ENCODE data around the gene TMEFF2. TPM values are rescaled to one million over a fixed set of nuclear protein-coding genes. Genes with fewer than 3 reads are reported as not detected.

The TMEFF2 gene
- total and polyA plus RNA-seq, 10 donors: not detected

DNA sequence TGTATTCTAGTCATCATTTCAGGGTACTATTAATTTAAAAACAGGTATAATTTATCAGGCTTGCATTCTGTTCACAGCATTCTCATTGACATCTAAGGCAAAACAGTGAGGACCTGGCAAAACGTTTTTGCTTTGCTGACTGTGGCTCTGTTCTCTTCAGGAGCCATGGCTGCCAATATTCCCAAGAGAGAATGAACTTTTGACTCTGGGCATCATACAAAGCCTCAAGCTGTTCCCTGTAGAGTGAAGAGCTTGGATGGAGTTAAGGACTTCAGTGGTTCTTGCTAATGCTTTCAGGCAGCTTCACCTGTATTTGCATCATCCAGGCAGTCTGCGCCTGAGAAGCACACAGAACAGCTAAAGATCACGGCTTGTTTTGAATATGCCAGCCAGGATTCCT lies 282.0 kb downstream of the TMEFF2 start:
- no peaks in the 10 kb centered on the region for H3K27me3 ChIP-seq (replicated peaks in 1 of 7)
- no peak overlapping the region for H3K4me3 ChIP-seq
- no peak for DNase-seq
- no peaks in the 10 kb centered on the region for H3K4me1 ChIP-seq
- intact Hi-C loops (cut with DNase I; ENCODE audit: low total_unique reads): no loop called here
- no peak for TF ChIP-seq POLR2AphosphoS5 (IDR thresholded peaks at IDR 0.05)
- TF ChIP-seq POLR2A (IDR thresholded peaks at IDR 0.05): no peak
- TF ChIP-seq, protein P1, sequence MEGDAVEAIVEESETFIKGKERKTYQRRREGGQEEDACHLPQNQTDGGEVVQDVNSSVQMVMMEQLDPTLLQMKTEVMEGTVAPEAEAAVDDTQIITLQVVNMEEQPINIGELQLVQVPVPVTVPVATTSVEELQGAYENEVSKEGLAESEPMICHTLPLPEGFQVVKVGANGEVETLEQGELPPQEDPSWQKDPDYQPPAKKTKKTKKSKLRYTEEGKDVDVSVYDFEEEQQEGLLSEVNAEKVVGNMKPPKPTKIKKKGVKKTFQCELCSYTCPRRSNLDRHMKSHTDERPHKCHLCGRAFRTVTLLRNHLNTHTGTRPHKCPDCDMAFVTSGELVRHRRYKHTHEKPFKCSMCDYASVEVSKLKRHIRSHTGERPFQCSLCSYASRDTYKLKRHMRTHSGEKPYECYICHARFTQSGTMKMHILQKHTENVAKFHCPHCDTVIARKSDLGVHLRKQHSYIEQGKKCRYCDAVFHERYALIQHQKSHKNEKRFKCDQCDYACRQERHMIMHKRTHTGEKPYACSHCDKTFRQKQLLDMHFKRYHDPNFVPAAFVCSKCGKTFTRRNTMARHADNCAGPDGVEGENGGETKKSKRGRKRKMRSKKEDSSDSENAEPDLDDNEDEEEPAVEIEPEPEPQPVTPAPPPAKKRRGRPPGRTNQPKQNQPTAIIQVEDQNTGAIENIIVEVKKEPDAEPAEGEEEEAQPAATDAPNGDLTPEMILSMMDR (IDR thresholded peaks at IDR 0.05 in 8 of 11, conservative IDR thresholded peaks at IDR 0.05 in 3 of 11): no peak
- WGBS, 5 donors: 67 to 88% (median 84%) methylated on average over 3 of the region's 3 CpGs
- H3K27ac ChIP-seq: no peak overlapping the region
- H3K9me3 ChIP-seq: no peaks in the 10 kb centered on the region
- H3K36me3 ChIP-seq: no peaks in the 10 kb centered on the region

DNA sequence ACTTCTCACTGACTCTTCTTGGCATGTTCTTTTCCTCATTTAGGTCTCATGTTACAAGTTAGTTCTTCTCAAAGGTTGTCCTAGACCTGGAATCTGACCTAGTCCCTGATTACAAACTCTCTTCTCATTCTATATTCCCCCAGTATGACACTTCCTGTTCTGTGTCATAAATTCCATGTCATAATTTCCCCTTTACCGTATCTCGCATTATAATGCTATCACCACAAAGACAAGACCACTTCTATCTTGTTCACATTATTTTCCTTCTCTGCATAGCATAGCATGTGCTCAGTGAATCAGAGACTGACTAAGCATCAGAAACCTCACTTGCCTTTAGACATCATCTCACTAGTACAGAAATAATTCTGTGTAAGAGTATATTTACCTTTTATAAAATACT lies 284.2 kb downstream of the TMEFF2 start:
- TF ChIP-seq, protein P1 (IDR thresholded peaks at IDR 0.05 in 8 of 11, conservative IDR thresholded peaks at IDR 0.05 in 3 of 11): no peak
- no peak for TF ChIP-seq POLR2AphosphoS5 (IDR thresholded peaks at IDR 0.05)
- TF ChIP-seq POLR2A (IDR thresholded peaks at IDR 0.05): no peak
- 20 to 39% (median 31%) methylated on average over 2 of the region's 2 CpGs for WGBS, 5 donors

DNA sequence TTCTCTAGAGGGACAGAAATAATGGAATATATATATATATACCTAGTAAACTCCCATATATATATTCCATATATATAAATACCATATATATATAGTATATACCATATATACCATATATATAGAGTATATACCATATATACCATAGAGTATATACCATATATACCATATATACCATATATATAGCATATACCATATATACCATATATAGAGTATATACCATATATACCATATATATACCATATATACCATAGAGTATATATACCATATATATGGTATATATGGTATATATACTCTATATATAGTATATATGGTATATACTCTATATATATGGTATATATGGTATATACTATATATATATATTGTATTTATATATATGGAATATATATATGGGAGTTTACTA lies 285.9 kb downstream of the TMEFF2 start:
- TF ChIP-seq, protein P1 (IDR thresholded peaks at IDR 0.05 in 8 of 11, conservative IDR thresholded peaks at IDR 0.05 in 3 of 11): no peak
- TF ChIP-seq POLR2A (IDR thresholded peaks at IDR 0.05) (no peak), POLR2AphosphoS5 (IDR thresholded peaks at IDR 0.05) (no peak)

More for the DNA sequence above, 284.2 kb downstream of the TMEFF2 start:
- no peak overlapping the region for H3K4me3 ChIP-seq
- no peaks in the 10 kb centered on the region for H3K4me1 ChIP-seq
- H3K9me3 ChIP-seq: no peaks in the 10 kb centered on the region
- no peak for DNase-seq
- no peaks in the 10 kb centered on the region for H3K27me3 ChIP-seq (replicated peaks in 1 of 7)
- intact Hi-C loops (cut with DNase I; ENCODE audit: low total_unique reads): no loop called here
- H3K36me3 ChIP-seq: no peaks in the 10 kb centered on the region
- no peak overlapping the region for H3K27ac ChIP-seq

DNA sequence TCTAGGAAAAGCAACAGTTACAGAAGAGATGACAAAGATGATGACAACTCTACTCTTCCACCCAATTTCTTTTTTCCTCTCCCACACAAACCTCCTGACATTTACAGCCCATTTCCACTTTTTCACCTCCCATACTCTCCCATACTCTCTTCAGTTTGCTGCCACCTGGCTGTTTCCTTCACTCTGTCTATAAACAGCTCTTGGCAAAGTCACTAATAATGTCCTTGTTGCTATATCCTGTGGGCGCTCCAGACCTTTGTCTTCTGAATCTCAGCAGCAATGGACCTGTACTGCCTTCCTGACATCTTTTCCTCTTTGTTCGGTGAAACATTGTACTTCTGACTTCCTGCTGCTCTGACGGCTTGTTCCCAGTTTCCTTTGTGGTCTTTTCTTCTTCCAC lies 287.2 kb downstream of the TMEFF2 start:
- H3K27me3 ChIP-seq (replicated peaks in 1 of 7): no peaks in the 10 kb centered on the region
- intact Hi-C loops (cut with DNase I; ENCODE audit: low total_unique reads): no loop called here
- no peak overlapping the region for H3K4me3 ChIP-seq
- no peaks in the 10 kb centered on the region for H3K36me3 ChIP-seq
- no peaks in the 10 kb centered on the region for H3K9me3 ChIP-seq
- H3K4me1 ChIP-seq: no peaks in the 10 kb centered on the region
- WGBS, 5 donors: 38 to 46% (median 43%) methylated on average over 3 of the region's 3 CpGs
- DNase-seq: no peak
- TF ChIP-seq, protein P1 (IDR thresholded peaks at IDR 0.05 in 8 of 11, conservative IDR thresholded peaks at IDR 0.05 in 3 of 11): peak in 4 of 11 experiments; percentile 17 to 67 (median 22)
- peak in 1 of 3 donors; percentile 35 for TF ChIP-seq POLR2AphosphoS5 (IDR thresholded peaks at IDR 0.05)
- no peak for TF ChIP-seq POLR2A (IDR thresholded peaks at IDR 0.05)
- H3K27ac ChIP-seq: peak overlapping the region in 6 of 8 donors; percentile 5 to 75 (median 51)

More for the DNA sequence above, 285.9 kb downstream of the TMEFF2 start:
- no peak for DNase-seq
- Histone ChIP-seq H3K4me3 (no peak overlapping the region), H3K27me3 (replicated peaks in 1 of 7) (no peaks in the 10 kb centered on the region), H3K36me3 (no peaks in the 10 kb centered on the region), H3K9me3 (no peaks in the 10 kb centered on the region), H3K4me1 (no peaks in the 10 kb centered on the region), H3K27ac (no peak overlapping the region)
- intact Hi-C loops (cut with DNase I; ENCODE audit: low total_unique reads): no loop called here

Data from spleen (tissue), 11 donors.